ENCODE data around the gene RNF121.

RNF121 gene

GRCh38 chr11:72037554-72038311 is 108.9 kb downstream of the RNF121 start:
- peak; percentile 11 for DNase-seq

GRCh38 chr11:72038491-72038890 is 109.6 kb downstream of the RNF121 start:
- DNase-seq = no peak

GRCh38 chr11:72039031-72039855 is 110.4 kb downstream of the RNF121 start:
- peak; percentile 52 for DNase-seq

GRCh38 chr11:72039856-72040401 is 111.1 kb downstream of the RNF121 start:
- DNase-seq = peak; percentile 33

- DNase-seq = peak; percentile 93
These were observed 111.9 kb downstream of the RNF121 start for GRCh38 chr11:72040491-72041363.

- DNase-seq = peak; percentile 91
These were observed 112.7 kb downstream of the RNF121 start for GRCh38 chr11:72041364-72042063.

GRCh38 chr11:72042064-72042745 is 113.4 kb downstream of the RNF121 start:
- no peak for DNase-seq

- DNase-seq = peak; percentile 16
These were observed 117.0 kb downstream of the RNF121 start for GRCh38 chr11:72045849-72046248.

Measured in right kidney (tissue), 1 donor.